NB4 (cell line): ENCODE measurements around the gene CBFA2T2.

ENCODE experiments used
- CTCF ChIP-seq: IDR thresholded peaks from one replicate; pipeline ENCODE4 v1.5.1; 2012; ENCODE audit warnings: low read depth, low read length
- MYC ChIP-seq: IDR thresholded peaks from 2 replicates; pipeline ENCODE4 v1.6.1; 2011; ENCODE audit warnings: low read depth, low read length
- POLR2A ChIP-seq: IDR thresholded peaks from 2 replicates; pipeline ENCODE4 v1.6.1; 2011; ENCODE audit warnings: mild to moderate bottlenecking; ENCODE audit not compliant: insufficient read length; ENCODE audit errors: extremely low read depth

- TF ChIP-seq CTCF (no peak), POLR2A (no peak), MYC (no peak)
Observed at GRCh38 chr20:33697129-33697528, 207.2 kb downstream of the CBFA2T2 start.
